ENCODE data around the gene TSPO2. TPM values are rescaled to one million over a fixed set of nuclear protein-coding genes. Genes with fewer than 3 reads are reported as not detected.

The TSPO2 gene
- total RNA-seq, 2 donors from 2014 or later, result not detected

GRCh38 chr6:41047745-41048732, 5.8 kb downstream of the TSPO2 start:
- Histone ChIP-seq H3K9ac (ENCODE audit: low read depth in 2 of 2, low read length in 2 of 2) (no peak overlapping the region), H3K4me1 (no peaks in the 10 kb centered on the region), H3K9me3 (no peaks in the 10 kb centered on the region), H3K36me3 (no peaks in the 10 kb centered on the region), H3K27me3 (no peaks in the 10 kb centered on the region), H3K27ac (no peak overlapping the region), H3K4me3 (no peak overlapping the region)
- intact Hi-C loops (cut with DNase I), result no loop called here
- no peak for DNase-seq
- TF ChIP-seq CTCF (IDR thresholded peaks at IDR 0.05), result no peak

DNA sequence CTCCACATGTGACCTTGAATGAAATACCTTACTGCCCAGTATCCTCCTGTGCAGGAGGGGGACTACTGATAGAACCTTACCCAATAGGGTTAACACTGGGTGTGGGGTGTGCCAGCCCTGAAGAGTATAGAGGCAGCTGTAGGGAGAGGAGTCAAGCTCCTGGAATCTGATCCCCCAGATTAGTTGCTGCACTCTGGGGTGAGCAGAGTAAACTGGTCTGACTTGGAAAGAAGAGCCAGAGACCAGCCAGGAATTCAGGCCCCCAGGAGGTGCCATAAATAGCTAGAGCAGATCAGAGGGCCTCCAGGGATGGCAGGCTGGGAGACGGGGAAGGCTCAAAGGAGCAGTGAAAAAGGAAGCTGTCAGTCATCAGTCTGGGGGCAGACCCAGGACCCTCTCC, 7.3 kb downstream of the TSPO2 start:
- no peaks in the 10 kb centered on the region for H3K4me1 ChIP-seq

GRCh38 chr6:41049955-41050354, 7.7 kb downstream of the TSPO2 start:
- Histone ChIP-seq H3K9me3 (no peaks in the 10 kb centered on the region), H3K4me3 (no peak overlapping the region), H3K36me3 (no peaks in the 10 kb centered on the region), H3K4me1 (no peaks in the 10 kb centered on the region), H3K27ac (no peak overlapping the region), H3K27me3 (no peaks in the 10 kb centered on the region), H3K9ac (ENCODE audit: low read depth in 2 of 2, low read length in 2 of 2) (no peak overlapping the region)
- DNase-seq, result no peak
- no peak for TF ChIP-seq CTCF (IDR thresholded peaks at IDR 0.05)
- intact Hi-C loops (cut with DNase I), result no loop called here

More for the DNA sequence above, 7.3 kb downstream of the TSPO2 start:
- no peak overlapping the region for H3K9ac ChIP-seq (ENCODE audit: low read depth in 2 of 2, low read length in 2 of 2)
- DNase-seq, result no peak
- no peaks in the 10 kb centered on the region for H3K36me3 ChIP-seq
- TF ChIP-seq CTCF (IDR thresholded peaks at IDR 0.05), result no peak
- intact Hi-C loops (cut with DNase I), result no loop called here
- no peaks in the 10 kb centered on the region for H3K27me3 ChIP-seq
- H3K27ac ChIP-seq, result no peak overlapping the region
- no peaks in the 10 kb centered on the region for H3K9me3 ChIP-seq
- H3K4me3 ChIP-seq, result no peak overlapping the region

DNA sequence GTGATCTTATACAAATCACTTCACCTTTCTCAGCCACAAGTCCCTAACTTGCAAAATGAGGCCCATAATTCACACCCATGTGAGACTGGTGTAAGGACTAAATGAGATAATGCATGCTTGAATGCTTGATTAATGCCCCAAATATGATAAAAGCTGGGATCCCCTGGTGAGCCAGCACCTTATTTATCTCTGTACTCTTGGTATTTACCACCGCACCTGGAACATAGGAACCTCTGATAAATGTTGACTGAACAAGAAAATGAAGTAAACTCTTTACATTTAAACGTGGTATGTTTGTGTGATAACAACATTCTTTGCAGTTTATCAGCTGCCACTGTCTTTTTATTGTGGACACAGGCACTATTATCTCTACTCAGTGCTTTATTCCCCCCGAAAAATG, 8.3 kb downstream of the TSPO2 start:
- intact Hi-C loops (cut with DNase I), result no loop called here
- TF ChIP-seq CTCF (IDR thresholded peaks at IDR 0.05), result no peak
- Histone ChIP-seq H3K27me3 (no peaks in the 10 kb centered on the region), H3K9me3 (no peaks in the 10 kb centered on the region), H3K4me1 (no peaks in the 10 kb centered on the region), H3K36me3 (no peaks in the 10 kb centered on the region), H3K27ac (no peak overlapping the region), H3K9ac (ENCODE audit: low read depth in 2 of 2, low read length in 2 of 2) (no peak overlapping the region), H3K4me3 (no peak overlapping the region)
- DNase-seq, result no peak

DNA sequence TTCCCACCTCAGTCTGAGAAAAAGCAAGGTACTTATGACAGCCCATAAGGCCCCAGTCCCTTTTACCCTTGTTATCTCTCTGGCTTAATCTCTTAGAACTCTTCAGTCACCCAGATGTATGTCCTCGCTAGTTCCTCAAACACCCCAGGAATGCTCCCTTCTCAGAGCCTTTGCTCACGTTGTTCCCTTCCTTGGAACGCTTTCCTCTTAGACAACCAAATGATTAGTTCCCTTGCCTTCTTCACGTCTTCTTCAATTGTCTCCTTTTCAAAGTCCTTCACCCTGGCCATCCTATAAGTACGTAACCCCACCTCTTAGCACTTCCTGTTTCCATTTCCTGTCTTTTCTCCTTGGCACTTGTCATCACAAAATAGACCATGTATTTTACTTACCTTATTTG, 9.6 kb downstream of the TSPO2 start:
- no peak for DNase-seq
- Histone ChIP-seq H3K36me3 (no peaks in the 10 kb centered on the region), H3K9me3 (no peaks in the 10 kb centered on the region), H3K27ac (no peak overlapping the region), H3K4me3 (no peak overlapping the region), H3K4me1 (no peaks in the 10 kb centered on the region), H3K9ac (ENCODE audit: low read depth in 2 of 2, low read length in 2 of 2) (no peak overlapping the region), H3K27me3 (no peaks in the 10 kb centered on the region)
- TF ChIP-seq CTCF (IDR thresholded peaks at IDR 0.05), result no peak
- intact Hi-C loops (cut with DNase I), result no loop called here

All from colonic mucosa (tissue), 4 donors.